HG03558 (cell line): Measurements from ENCODE around the gene SEC16B.
A peak's percentile ranks its signal among the peaks of the same experiment; 100 is the strongest.

Experiments
- ATAC-seq: cut with Tn5 transposase; IDR thresholded peaks from one replicate; pipeline ENCODE4 v1.9.1; 2021; ENCODE audit warnings: moderate number of reproducible peaks; ENCODE audit not compliant: unreplicated experiment; ENCODE audit errors: extremely low read depth

The SEC16B gene

DNA sequence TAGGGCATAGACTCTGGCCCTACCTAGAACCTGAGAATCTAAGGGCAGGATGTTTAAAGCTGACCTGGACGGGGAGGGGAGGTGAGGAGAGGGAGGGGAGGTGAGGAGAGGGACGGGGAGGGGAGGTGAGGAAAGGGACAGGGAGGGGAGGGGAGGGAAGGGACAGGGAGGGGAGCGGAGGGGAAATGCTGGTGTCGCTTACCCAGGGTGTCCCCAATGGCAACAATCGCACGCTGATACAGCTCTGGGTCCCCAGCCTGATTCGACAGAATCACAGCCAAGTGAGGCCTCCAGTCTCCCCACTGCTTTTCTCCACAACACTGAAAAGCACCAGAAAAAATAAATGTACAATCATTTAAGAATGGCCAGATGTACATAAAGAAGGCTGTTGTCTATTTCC is 22.2 kb downstream of the SEC16B start:
- ATAC-seq: no peak

DNA sequence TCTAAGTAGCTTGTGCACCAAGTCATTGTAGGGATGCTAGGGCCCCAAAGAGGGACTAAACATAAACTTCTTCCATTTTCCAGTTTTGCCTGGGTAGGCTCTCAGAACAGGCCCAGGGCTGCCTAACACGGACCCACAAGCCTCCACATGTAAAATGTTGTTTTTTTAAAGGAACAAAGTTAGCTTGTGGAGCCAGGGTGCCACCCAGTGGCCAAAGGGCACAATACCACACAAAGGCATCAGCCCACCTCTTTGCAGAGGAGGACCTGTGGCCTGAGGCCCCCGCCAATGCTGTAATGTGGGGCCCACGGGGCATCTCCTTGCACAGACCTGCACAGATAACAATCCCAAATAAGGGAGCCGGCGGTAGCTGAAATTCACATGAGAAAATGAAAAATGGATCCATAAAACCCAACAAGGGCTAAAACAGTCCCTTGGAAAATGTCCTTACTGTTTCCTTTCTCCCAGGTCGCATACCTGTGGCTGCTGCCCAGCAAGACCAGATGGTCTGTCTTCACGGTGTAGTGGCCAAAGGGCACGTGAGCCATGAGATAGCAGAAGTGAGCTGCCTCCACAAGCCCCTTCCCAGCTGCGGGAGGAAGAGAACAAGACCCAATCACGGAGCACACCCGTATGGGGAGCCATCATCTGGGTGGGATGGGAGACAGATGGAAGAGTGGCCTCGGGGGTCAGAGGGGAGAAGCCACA is 23.8 kb downstream of the SEC16B start:
- peak; percentile 66 for ATAC-seq

- ATAC-seq: no peak
Measured at GRCh38 chr1:177944016-177944949, 25.6 kb downstream of the SEC16B start.

GRCh38 chr1:177941976-177942375 is 27.9 kb downstream of the SEC16B start:
- ATAC-seq: no peak

DNA sequence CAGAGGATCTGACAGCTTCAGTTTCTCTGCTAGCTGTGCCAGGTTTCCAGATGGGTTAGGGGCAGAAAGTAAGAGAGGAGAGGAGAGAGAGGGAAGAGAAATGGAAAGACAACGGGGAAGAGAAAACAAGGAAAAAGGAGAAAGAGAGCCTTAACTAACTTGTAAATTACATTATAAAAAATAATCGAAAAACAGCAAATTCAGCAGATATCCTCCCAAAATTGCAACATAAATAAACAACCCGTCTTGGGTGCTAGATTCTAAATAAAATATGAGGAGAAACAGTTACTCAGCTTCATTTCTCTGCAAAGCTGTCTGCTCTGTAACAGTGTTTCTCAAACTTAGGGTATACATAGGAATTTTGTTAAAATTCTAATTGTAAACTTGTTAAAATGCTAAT is 29.2 kb downstream of the SEC16B start:
- ATAC-seq: no peak

GRCh38 chr1:177937931-177938330 is 31.9 kb downstream of the SEC16B start:
- no peak for ATAC-seq

DNA sequence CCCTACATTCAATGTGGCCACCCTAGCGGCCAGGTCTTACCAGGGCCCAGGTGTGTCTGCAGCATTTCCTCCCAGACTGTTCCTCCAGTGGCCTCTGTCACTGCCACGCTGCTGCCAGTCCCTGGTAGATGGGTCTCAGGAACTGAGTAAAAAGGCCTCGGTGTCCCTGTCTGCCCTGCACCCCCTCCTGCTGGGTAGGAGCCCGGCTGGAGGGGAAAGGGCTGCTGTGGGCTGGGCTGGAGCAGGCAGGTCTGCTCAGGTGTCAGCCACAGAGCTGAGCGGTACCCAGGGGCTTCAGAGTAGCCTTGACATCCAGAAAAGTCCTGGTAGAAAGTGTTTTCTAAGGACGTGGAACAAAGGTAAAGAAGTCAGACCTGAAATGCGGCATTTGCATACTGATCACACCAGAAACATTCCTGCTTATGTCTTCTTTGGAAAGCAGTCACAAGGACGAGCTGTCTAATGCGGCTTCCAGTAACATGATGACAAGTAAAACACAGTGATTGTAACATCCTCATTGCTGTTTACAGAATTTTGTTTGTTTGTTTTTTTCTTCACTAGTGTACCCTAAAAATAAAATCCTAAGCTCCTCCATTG is 32.6 kb downstream of the SEC16B start:
- no peak for ATAC-seq

GRCh38 chr1:177935638-177936415 is 34.0 kb downstream of the SEC16B start:
- ATAC-seq: no peak

DNA sequence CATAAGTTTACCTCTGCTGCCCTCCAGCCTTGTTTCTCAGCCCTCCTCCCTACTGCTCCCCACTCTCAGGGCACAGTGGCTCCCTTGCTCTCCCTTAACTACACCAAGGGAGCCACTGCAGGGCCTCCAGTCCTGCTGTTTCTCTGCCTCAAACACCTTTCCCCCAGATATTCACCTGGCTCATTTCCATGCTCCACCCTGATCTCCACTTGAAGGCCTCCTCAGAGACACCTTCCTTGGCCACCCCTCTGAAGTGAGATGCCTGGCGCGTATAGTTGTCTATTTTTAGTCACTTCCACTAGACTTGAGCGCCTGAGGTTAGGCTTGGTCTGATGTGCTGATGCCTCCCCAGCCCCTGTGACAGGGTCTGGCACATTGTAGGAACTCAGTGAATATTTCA is 34.9 kb downstream of the SEC16B start:
- ATAC-seq: no peak

- ATAC-seq: no peak
Measured at GRCh38 chr1:177934461-177934860, 35.4 kb downstream of the SEC16B start.

DNA sequence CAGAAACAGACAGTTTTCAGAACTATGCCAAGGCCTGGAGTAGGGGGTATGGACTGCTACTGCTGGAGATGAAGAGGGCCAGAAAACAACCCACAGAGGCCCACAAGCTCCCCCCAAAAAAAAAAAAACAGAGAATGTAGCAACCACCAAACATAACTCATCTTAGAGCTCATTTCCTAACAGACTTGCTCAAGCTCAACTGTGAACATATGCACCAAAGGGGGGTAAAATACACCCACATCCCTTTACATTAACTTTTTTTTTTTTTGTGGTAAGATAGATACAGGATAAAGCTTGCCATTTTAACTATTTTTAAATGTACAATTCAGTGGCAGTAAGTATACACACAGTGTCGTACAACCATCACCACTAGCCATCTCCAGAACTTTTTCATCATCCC is 36.0 kb downstream of the SEC16B start:
- ATAC-seq: no peak

DNA sequence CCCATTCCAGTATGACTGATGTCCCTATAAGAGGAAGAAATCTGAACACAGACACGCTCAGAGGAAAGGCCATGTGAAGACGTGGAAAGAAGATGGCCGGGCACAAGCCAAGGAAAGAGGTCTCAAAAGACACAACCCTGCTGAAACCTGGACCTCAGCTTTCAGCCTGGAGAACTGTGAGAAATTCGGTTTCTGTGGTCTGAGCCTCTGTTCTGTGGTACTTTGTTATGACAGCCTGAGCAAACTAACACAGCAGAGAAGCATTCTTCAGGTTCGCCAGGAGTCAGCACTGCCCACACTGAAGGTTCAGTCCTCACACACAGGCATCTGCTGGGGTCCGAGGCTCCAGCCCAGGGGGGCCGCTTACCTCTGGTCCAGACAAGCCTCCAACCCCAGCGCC is 37.7 kb downstream of the SEC16B start:
- no peak for ATAC-seq

GRCh38 chr1:177928952-177929351 is 40.9 kb downstream of the SEC16B start:
- ATAC-seq: no peak

DNA sequence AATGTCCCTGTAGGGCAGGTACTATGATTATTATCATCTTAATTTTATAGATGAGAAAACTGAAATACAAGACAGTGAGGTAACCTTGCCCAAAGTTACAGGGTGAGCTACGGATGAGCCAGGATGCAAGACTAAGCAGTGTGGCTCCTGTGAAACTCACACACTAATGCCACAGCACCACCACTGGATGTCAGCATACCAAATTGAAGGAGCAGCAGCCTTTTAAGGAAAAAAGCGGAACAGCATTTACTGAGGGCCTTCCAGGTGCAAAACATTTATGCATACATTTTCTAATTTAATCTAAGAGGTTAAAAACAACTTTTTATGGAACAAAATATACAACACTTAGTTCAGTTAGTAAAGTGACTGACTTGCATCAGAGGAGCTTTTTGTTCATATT is 41.7 kb downstream of the SEC16B start:
- ATAC-seq: no peak

DNA sequence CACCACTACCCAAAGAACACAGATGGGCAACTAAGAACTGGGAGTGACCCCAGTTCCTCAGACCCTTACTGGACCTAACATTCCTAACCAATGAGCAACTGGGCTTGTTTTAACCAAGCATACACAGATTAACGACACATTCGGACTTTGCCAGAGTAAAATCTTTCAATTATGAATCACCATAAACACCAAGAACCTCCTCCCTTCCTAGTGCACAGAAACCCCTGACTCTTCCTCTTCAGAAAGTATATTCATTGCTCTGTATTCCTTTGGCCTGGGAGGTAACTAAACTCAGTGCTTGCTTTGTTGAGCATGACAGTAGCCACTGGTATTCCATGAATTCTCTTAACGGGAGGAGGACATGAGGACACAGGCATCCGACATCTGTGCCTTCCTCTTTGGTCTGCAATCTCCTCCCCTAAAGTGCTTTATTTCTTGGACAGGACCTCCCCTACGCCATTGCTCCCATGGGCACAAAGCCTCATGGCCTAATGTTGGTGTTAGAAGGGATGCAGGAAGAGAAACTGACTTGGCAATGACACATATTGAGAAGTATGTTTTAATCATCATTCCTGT is 42.7 kb downstream of the SEC16B start:
- ATAC-seq: no peak

- ATAC-seq: no peak
Measured at GRCh38 chr1:177926201-177926600, 43.7 kb downstream of the SEC16B start.

- ATAC-seq: no peak
Measured at GRCh38 chr1:177925006-177925405, 44.9 kb downstream of the SEC16B start.

DNA sequence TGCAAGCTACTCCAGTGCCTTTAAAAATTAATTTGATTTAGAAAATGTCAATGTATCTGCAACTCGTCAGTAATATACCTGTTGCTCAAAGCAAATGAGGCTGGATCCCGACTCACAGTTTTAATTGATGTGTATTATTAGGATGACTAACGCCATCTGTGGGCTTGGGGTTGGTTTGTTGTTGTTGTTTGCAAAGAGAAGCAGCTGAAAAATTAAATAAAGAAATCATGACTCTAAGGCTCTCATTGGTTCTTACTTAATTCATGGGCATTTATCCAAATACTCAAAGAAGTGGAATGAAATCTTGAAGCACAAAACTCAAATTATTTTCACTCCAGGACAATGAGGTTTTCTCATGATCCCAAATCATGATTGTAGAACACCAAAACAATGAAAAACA is 46.4 kb downstream of the SEC16B start:
- no peak for ATAC-seq

- no peak for ATAC-seq
Measured at GRCh38 chr1:177922209-177922608, 47.6 kb downstream of the SEC16B start.

DNA sequence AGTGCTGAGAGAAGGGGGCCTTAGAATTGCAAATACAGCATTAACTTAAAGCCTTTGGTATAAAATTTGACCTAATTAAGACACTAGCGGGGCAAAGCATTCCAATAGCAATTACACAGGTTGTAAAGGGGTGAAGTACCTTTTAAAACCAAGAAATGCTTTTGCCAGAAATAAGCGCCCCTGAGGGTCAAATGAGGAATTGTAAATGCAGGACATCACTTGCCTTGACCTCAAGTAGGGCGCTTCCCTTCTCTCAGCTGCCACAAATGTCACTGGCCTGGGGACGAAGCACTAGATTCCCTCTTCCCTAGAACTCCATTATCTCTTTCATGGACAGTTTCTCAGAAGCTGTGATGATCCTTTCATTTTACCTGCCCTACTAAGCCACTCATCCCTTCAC is 48.3 kb downstream of the SEC16B start:
- no peak for ATAC-seq
